Vagina (tissue), 2 donors: ENCODE data around the gene GALNT17. TPM values are rescaled to one million over a fixed set of nuclear protein-coding genes. Genes with fewer than 3 reads are reported as not detected.

Experiments
- DNase-seq, 2 donors: peaks; one replicate each; pipeline ENCODE4 v3.0.0-alpha.2; 2017; ENCODE audit errors: extremely low spot score in 2 of 2
- H3K27ac ChIP-seq: fragments of 200-600 bp; sonication (generic); one replicate; pipeline ENCODE4 v1.5.1; 2019
- H3K27me3 ChIP-seq: fragments of 200-600 bp; sonication (generic); one replicate; pipeline ENCODE4 v1.5.1; 2019
- H3K36me3 ChIP-seq, 2 donors: fragments of 200-600 bp; sonication (generic); one replicate each; pipeline ENCODE4 v1.5.1; 2017 to 2019
- H3K4me1 ChIP-seq: fragments of 200-600 bp; sonication (generic); one replicate; pipeline ENCODE4 v1.5.1; 2019
- H3K4me3 ChIP-seq, 2 donors: fragments of 200-600 bp; sonication (generic); 1 replicate in 1 of 2; 2 replicates in 1 of 2; pipeline ENCODE4 v1.5.1; 2016 to 2019
- H3K9me3 ChIP-seq: fragments of 200-600 bp; sonication (generic); one replicate; pipeline ENCODE4 v1.5.1; 2019
- CTCF ChIP-seq, 3 experiments: fragments of 450-650 bp in 2 of 3; fragments of 200-600 bp in 1 of 3; sonication (generic) in 1 of 3; IDR thresholded peaks; one replicate each; pipeline ENCODE4 v1.5.1; 2017 to 2019; ENCODE audit warnings: antibody characterized with exemption in 3 of 3, mild to moderate bottlenecking in 2 of 3, moderate library complexity in 2 of 3
- POLR2A ChIP-seq, 2 donors: fragments of 450-650 bp; IDR thresholded peaks; one replicate each; pipeline ENCODE4 v1.6.1; 2017; ENCODE audit warnings: antibody characterized with exemption in 2 of 2, mild to moderate bottlenecking in 2 of 2, moderate library complexity in 2 of 2
- POLR2AphosphoS5 ChIP-seq, 2 donors: sonication (generic); formaldehyde crosslinking; IDR thresholded peaks; one replicate each; pipeline ENCODE4 v1.9.0; 2017; ENCODE audit warnings: antibody characterized with exemption in 2 of 2, mild to moderate bottlenecking in 2 of 2, low read depth in 1 of 2; ENCODE audit not compliant: insufficient read depth in 1 of 2
- intact Hi-C: fragments of 100-400 bp; cut with DNase I; formaldehyde crosslinking; loops from one replicate; pipeline ENCODE4 v1.15.1; 2023
- total RNA-seq: library from RNA; depleted of rRNA; stranded (reverse); fragments of >200 nt; gene quantifications from one replicate; pipeline ENCODE4 v1.2.3, GENCODE V29; 2016

Gene GALNT17
- total RNA-seq, 1 donor from 2014 or later: 3.9 TPM

GRCh38 chr7:71229699-71230098, 97.8 kb downstream of the GALNT17 start:
- no peak for DNase-seq
- TF ChIP-seq POLR2AphosphoS5 (IDR thresholded peaks at IDR 0.05; ENCODE audit: insufficient read depth in 1 of 2, low read depth in 1 of 2) (no peak), POLR2A (IDR thresholded peaks at IDR 0.05) (no peak), CTCF (IDR thresholded peaks at IDR 0.05) (no peak)
- Histone ChIP-seq H3K4me3 (no peak overlapping the region), H3K9me3 (no peaks in the 10 kb centered on the region), H3K4me1 (no peaks in the 10 kb centered on the region), H3K36me3 (no peaks in the 10 kb centered on the region), H3K27ac (no peak overlapping the region), H3K27me3 (no peaks in the 10 kb centered on the region)
- intact Hi-C loops: no loop called here

GRCh38 chr7:71235253-71235652, 103.3 kb downstream of the GALNT17 start:
- H3K36me3 ChIP-seq: no peaks in the 10 kb centered on the region
- H3K9me3 ChIP-seq: no peaks in the 10 kb centered on the region
- H3K4me1 ChIP-seq: peaks cover 20% of the 10 kb centered on the region
- no peak overlapping the region for H3K27ac ChIP-seq
- no peak overlapping the region for H3K4me3 ChIP-seq
- no peaks in the 10 kb centered on the region for H3K27me3 ChIP-seq
- TF ChIP-seq POLR2AphosphoS5 (IDR thresholded peaks at IDR 0.05; ENCODE audit: insufficient read depth in 1 of 2, low read depth in 1 of 2) (no peak), POLR2A (IDR thresholded peaks at IDR 0.05) (no peak), CTCF (IDR thresholded peaks at IDR 0.05) (no peak)
- intact Hi-C loops: no loop called here
- no peak for DNase-seq

GRCh38 chr7:71236230-71237105, 104.5 kb downstream of the GALNT17 start:
- no peak for DNase-seq
- Histone ChIP-seq H3K27ac (no peak overlapping the region), H3K36me3 (no peaks in the 10 kb centered on the region), H3K9me3 (no peaks in the 10 kb centered on the region), H3K27me3 (no peaks in the 10 kb centered on the region), H3K4me1 (peaks cover 20% of the 10 kb centered on the region), H3K4me3 (no peak overlapping the region)
- TF ChIP-seq POLR2AphosphoS5 (IDR thresholded peaks at IDR 0.05; ENCODE audit: insufficient read depth in 1 of 2, low read depth in 1 of 2) (no peak), POLR2A (IDR thresholded peaks at IDR 0.05) (no peak)
- intact Hi-C loops: loop anchor here (2.0 kb wide), 1 partner anchor 44 kb away; no protein-coding TSS in a partner anchor

GRCh38 chr7:71237945-71238344, 106.0 kb downstream of the GALNT17 start:
- no peak for DNase-seq
- H3K27ac ChIP-seq: peak overlapping the region; percentile 66

More at GRCh38 chr7:71237945-71238344, 106.0 kb downstream of the GALNT17 start:
- Histone ChIP-seq H3K36me3 (no peaks in the 10 kb centered on the region), H3K4me1 (peaks cover 20% of the 10 kb centered on the region), H3K27me3 (no peaks in the 10 kb centered on the region), H3K4me3 (no peak overlapping the region), H3K9me3 (no peaks in the 10 kb centered on the region)
- intact Hi-C loops: loop anchor here (2.0 kb wide), 1 partner anchor 45 kb away; no protein-coding TSS in a partner anchor
- TF ChIP-seq CTCF (IDR thresholded peaks at IDR 0.05): no peak
- no peak for TF ChIP-seq POLR2AphosphoS5 (IDR thresholded peaks at IDR 0.05; ENCODE audit: insufficient read depth in 1 of 2, low read depth in 1 of 2)
- TF ChIP-seq POLR2A (IDR thresholded peaks at IDR 0.05): no peak
